Measurements from ENCODE around the gene FLNC.

Gene FLNC

GRCh38 chr7:128830231-128831177 is at the start of gene FLNC:
Gene FLNC, plus strand, starts transcription at chr7:128830406. Its CDS starts 232 bp downstream, at chr7:128830638.
- DNase-seq, result no peak

GRCh38 chr7:128781126-128781525 is 49.1 kb upstream of the FLNC start:
- DNase-seq, result no peak

- DNase-seq, result no peak
Observed at GRCh38 chr7:128781851-128782250, 48.4 kb upstream of the FLNC start.

- no peak for DNase-seq
Observed at GRCh38 chr7:128783143-128783861, 46.9 kb upstream of the FLNC start.

GRCh38 chr7:128785738-128786137 is 44.5 kb upstream of the FLNC start:
- DNase-seq, result no peak

- DNase-seq, result no peak
Observed at GRCh38 chr7:128788446-128789412, 41.5 kb upstream of the FLNC start.

GRCh38 chr7:128790315-128791041 is 39.7 kb upstream of the FLNC start:
- DNase-seq, result no peak

GRCh38 chr7:128791121-128791971 is 38.9 kb upstream of the FLNC start, which contains the start of gene CCDC136:
Gene CCDC136, plus strand, starts transcription at chr7:128791968. Its CDS starts 444 bp downstream, at chr7:128792412.
- peak; percentile 21 for DNase-seq

- no peak for DNase-seq
Observed at GRCh38 chr7:128791972-128792327, 38.3 kb upstream of the FLNC start.

- no peak for DNase-seq
Observed at GRCh38 chr7:128792471-128793180, 37.6 kb upstream of the FLNC start.

- no peak for DNase-seq
Observed at GRCh38 chr7:128793181-128793547, 37.0 kb upstream of the FLNC start.

- DNase-seq, result no peak
Observed at GRCh38 chr7:128794020-128794419, 36.2 kb upstream of the FLNC start.

- DNase-seq, result no peak
Observed at GRCh38 chr7:128794436-128794835, 35.8 kb upstream of the FLNC start.

GRCh38 chr7:128795129-128795528 is 35.1 kb upstream of the FLNC start:
- no peak for DNase-seq

GRCh38 chr7:128796327-128796726 is 33.9 kb upstream of the FLNC start:
- DNase-seq, result no peak

GRCh38 chr7:128799451-128799850 is 30.8 kb upstream of the FLNC start:
- no peak for DNase-seq

- no peak for DNase-seq
Observed at GRCh38 chr7:128800567-128800966, 29.6 kb upstream of the FLNC start.

- no peak for DNase-seq
Observed at GRCh38 chr7:128801003-128801402, 29.2 kb upstream of the FLNC start.

- no peak for DNase-seq
Observed at GRCh38 chr7:128801667-128802418, 28.4 kb upstream of the FLNC start.

GRCh38 chr7:128804484-128804883 is 25.7 kb upstream of the FLNC start:
- no peak for DNase-seq

Data from NCI-H2227 treated with DMSO at 0.1 percent for 48 hours (cell line).